CD4-positive, alpha-beta T cell treated with Interleukin-1 beta for 1 hour (primary cell): ENCODE results near the gene TAMALIN.

Experiments used
- DNase-seq, 2 donors: peaks; one replicate each; pipeline ENCODE4 v3.0.0-alpha.2; 2020 to 2022

Gene TAMALIN

GRCh38 chr12:51985154-51985835 is 21.5 kb upstream of the TAMALIN start:
- DNase-seq = no peak

- DNase-seq = no peak
Measured at GRCh38 chr12:51986834-51987233, 19.9 kb upstream of the TAMALIN start.

GRCh38 chr12:51992246-51992645 is 14.5 kb upstream of the TAMALIN start:
- DNase-seq = no peak

GRCh38 chr12:51994539-51994820 is 12.3 kb upstream of the TAMALIN start:
- no peak for DNase-seq

GRCh38 chr12:51994959-51995358 is 11.8 kb upstream of the TAMALIN start:
- DNase-seq = no peak

GRCh38 chr12:51997136-51997535 is 9.6 kb upstream of the TAMALIN start:
- DNase-seq = no peak

- DNase-seq = no peak
Measured at GRCh38 chr12:52003016-52003550, 3.7 kb upstream of the TAMALIN start.

- no peak for DNase-seq
Measured at GRCh38 chr12:52003591-52003990, 3.2 kb upstream of the TAMALIN start.

GRCh38 chr12:52004042-52004648 is 2.6 kb upstream of the TAMALIN start:
- no peak for DNase-seq

GRCh38 chr12:52005218-52005902 is 1.4 kb upstream of the TAMALIN start:
- no peak for DNase-seq

GRCh38 chr12:52005903-52006703 is 643 bp upstream of the TAMALIN start:
- DNase-seq = peak in 1 of 2 donors; percentile 88

GRCh38 chr12:52007158-52007921 is 594 bp downstream of the TAMALIN start:
- DNase-seq = peak; percentile 72 to 85

GRCh38 chr12:52007982-52008510 is 1.3 kb downstream of the TAMALIN start:
- no peak for DNase-seq

GRCh38 chr12:52009081-52009751 is 2.5 kb downstream of the TAMALIN start:
- DNase-seq = no peak

- no peak for DNase-seq
Measured at GRCh38 chr12:52010152-52010622, 3.4 kb downstream of the TAMALIN start.

- DNase-seq = no peak
Measured at GRCh38 chr12:52010692-52011601, 4.2 kb downstream of the TAMALIN start.

- DNase-seq = no peak
Measured at GRCh38 chr12:52011602-52012214, 5.0 kb downstream of the TAMALIN start.

GRCh38 chr12:52013626-52014310 is 7.0 kb downstream of the TAMALIN start:
- no peak for DNase-seq
